Endothelial cell (in vitro differentiated cells): ENCODE measurements around the gene FAM187B. TPM values are rescaled to one million over a fixed set of nuclear protein-coding genes. Genes with fewer than 3 reads are reported as not detected.

Experiments used
- DNase-seq: peaks from one replicate; pipeline ENCODE4 v3.0.0; 2021; ENCODE audit warnings: low spot score
- H3K27ac Mint-ChIP-seq: one replicate; pipeline ENCODE4 v1.8.0; 2021; ENCODE audit warnings: mixed read lengths, inconsistent platforms; ENCODE audit not compliant: unreplicated experiment
- H3K27me3 Mint-ChIP-seq: one replicate; pipeline ENCODE4 v1.8.0; 2021; ENCODE audit warnings: mild to moderate bottlenecking, moderate library complexity, mixed read lengths, inconsistent platforms; ENCODE audit not compliant: unreplicated experiment
- H3K36me3 Mint-ChIP-seq: one replicate; pipeline ENCODE4 v1.8.0; 2021; ENCODE audit warnings: mild to moderate bottlenecking, low read depth, mixed read lengths, inconsistent platforms; ENCODE audit not compliant: unreplicated experiment
- H3K4me1 Mint-ChIP-seq: one replicate; pipeline ENCODE4 v1.8.0; 2021; ENCODE audit warnings: mild to moderate bottlenecking, mixed read lengths, inconsistent platforms; ENCODE audit not compliant: unreplicated experiment
- H3K4me3 Mint-ChIP-seq: one replicate; pipeline ENCODE4 v1.8.0; 2021; ENCODE audit warnings: mild to moderate bottlenecking, mixed read lengths, inconsistent platforms; ENCODE audit not compliant: unreplicated experiment
- H3K9me3 Mint-ChIP-seq: one replicate; pipeline ENCODE4 v1.8.0; 2021; ENCODE audit warnings: mixed read lengths, inconsistent platforms; ENCODE audit not compliant: unreplicated experiment
- CTCF ChIP-seq: fragments of 200-600 bp; sonication (generic); IDR thresholded peaks from one replicate; pipeline ENCODE4 v1.5.0; 2021; ENCODE audit warnings: antibody characterized with exemption; ENCODE audit not compliant: unreplicated experiment
- total RNA-seq: library from RNA; stranded (reverse); fragmentation: NEBNext Ultra II Directional; extraction: Animal tissue kit (Norgen Biotek cat#: 25700); gene quantifications from one replicate; pipeline ENCODE4 v1.2.1, GENCODE V29; 2021; ENCODE audit not compliant: unreplicated experiment

The FAM187B gene
- total RNA-seq, 1 donor from 2014 or later: not detected

GRCh38 chr19:35266520-35267352 lies 38.2 kb upstream of the FAM187B start:
- no peaks in the 10 kb centered on the region for H3K4me1 Mint-ChIP-seq
- no peak overlapping the region for H3K27ac Mint-ChIP-seq
- H3K27me3 Mint-ChIP-seq: peaks cover 5% of the 10 kb centered on the region
- H3K9me3 Mint-ChIP-seq: no peaks in the 10 kb centered on the region
- peak overlapping the region; percentile 78 for H3K4me3 Mint-ChIP-seq
- H3K36me3 Mint-ChIP-seq: peaks cover 11% of the 10 kb centered on the region
- no peak for TF ChIP-seq CTCF
- no peak for DNase-seq

GRCh38 chr19:35265900-35266519 lies 37.5 kb upstream of the FAM187B start:
- Mint-ChIP-seq H3K4me1 (no peaks in the 10 kb centered on the region), H3K4me3 (peak overlapping the region; percentile 78), H3K9me3 (no peaks in the 10 kb centered on the region), H3K36me3 (peaks cover 10% of the 10 kb centered on the region), H3K27me3 (peaks cover 7% of the 10 kb centered on the region), H3K27ac (peak overlapping the region; percentile 67)
- no peak for DNase-seq
- no peak for TF ChIP-seq CTCF

GRCh38 chr19:35265126-35265899 lies 36.8 kb upstream of the FAM187B start:
- peak overlapping the region; percentile 58 for H3K4me3 Mint-ChIP-seq
- peaks cover 7% of the 10 kb centered on the region for H3K27me3 Mint-ChIP-seq
- TF ChIP-seq CTCF: no peak
- H3K36me3 Mint-ChIP-seq: peaks cover 4% of the 10 kb centered on the region
- DNase-seq: no peak
- no peaks in the 10 kb centered on the region for H3K9me3 Mint-ChIP-seq
- no peaks in the 10 kb centered on the region for H3K4me1 Mint-ChIP-seq
- H3K27ac Mint-ChIP-seq: peak overlapping the region; percentile 67

GRCh38 chr19:35264268-35265125 lies 36.0 kb upstream of the FAM187B start:
- H3K4me3 Mint-ChIP-seq: no peak overlapping the region
- no peaks in the 10 kb centered on the region for H3K9me3 Mint-ChIP-seq
- H3K27me3 Mint-ChIP-seq: peaks cover 4% of the 10 kb centered on the region
- no peak overlapping the region for H3K27ac Mint-ChIP-seq
- no peaks in the 10 kb centered on the region for H3K4me1 Mint-ChIP-seq
- no peaks in the 10 kb centered on the region for H3K36me3 Mint-ChIP-seq
- DNase-seq: no peak
- no peak for TF ChIP-seq CTCF
